ENCODE results near the gene KCNJ14. TPM values are rescaled to one million over a fixed set of nuclear protein-coding genes. Genes with fewer than 3 reads are reported as not detected.

KCNJ14 gene
- total RNA-seq, 1 experiment from 2014 or later, result 1.4 TPM

GRCh38 chr19:48444936-48445200 is 10.5 kb upstream of the KCNJ14 start:
- Histone ChIP-seq H3F3A (ENCODE audit: low read length, unreplicated experiment) (no peaks in the 10 kb centered on the region), H2AFZ (ENCODE audit: low read length) (peak overlapping the region; percentile 83), H3K27me3 (ENCODE audit: low read length) (no peaks in the 10 kb centered on the region), H3K79me2 (ENCODE audit: low read length) (peaks cover 30% of the 10 kb centered on the region), H4K20me1 (ENCODE audit: low read length) (no peaks in the 10 kb centered on the region), H3K9me3 (ENCODE audit: low read length) (no peaks in the 10 kb centered on the region), H3K4me3 (ENCODE audit: low read length) (peak overlapping the region; percentile 87), H3K9ac (ENCODE audit: low read length) (peak overlapping the region; percentile 97; the same call in 1 of the 2 replicates), H3K4me2 (ENCODE audit: low read length) (peak overlapping the region; percentile 99), H3K9me2 (replicated peaks; ENCODE audit: low read length) (no peaks in the 10 kb centered on the region), H3K27ac (ENCODE audit: low read length) (no peak overlapping the region), H3K36me3 (ENCODE audit: low read depth, low read length) (peaks cover 17% of the 10 kb centered on the region), H3K4me1 (ENCODE audit: insufficient read depth, low read length) (peaks cover 18% of the 10 kb centered on the region)
- TF ChIP-seq, protein P1, sequence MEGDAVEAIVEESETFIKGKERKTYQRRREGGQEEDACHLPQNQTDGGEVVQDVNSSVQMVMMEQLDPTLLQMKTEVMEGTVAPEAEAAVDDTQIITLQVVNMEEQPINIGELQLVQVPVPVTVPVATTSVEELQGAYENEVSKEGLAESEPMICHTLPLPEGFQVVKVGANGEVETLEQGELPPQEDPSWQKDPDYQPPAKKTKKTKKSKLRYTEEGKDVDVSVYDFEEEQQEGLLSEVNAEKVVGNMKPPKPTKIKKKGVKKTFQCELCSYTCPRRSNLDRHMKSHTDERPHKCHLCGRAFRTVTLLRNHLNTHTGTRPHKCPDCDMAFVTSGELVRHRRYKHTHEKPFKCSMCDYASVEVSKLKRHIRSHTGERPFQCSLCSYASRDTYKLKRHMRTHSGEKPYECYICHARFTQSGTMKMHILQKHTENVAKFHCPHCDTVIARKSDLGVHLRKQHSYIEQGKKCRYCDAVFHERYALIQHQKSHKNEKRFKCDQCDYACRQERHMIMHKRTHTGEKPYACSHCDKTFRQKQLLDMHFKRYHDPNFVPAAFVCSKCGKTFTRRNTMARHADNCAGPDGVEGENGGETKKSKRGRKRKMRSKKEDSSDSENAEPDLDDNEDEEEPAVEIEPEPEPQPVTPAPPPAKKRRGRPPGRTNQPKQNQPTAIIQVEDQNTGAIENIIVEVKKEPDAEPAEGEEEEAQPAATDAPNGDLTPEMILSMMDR (conservative IDR thresholded peaks at IDR 0.05; ENCODE audit: low read depth, low read length), result no peak
- TF ChIP-seq EZH2 (IDR thresholded peaks at IDR 0.05; ENCODE audit: low read length, unreplicated experiment) (no peak), EZH2phosphoT487 (IDR thresholded peaks at IDR 0.05; ENCODE audit: borderline replicate concordance, low read length) (no peak)
- POLR2A ChIA-PET (ENCODE audit: unreplicated experiment), result no interaction called here
- intact Hi-C loops (cut with micrococcal nuclease), result loop anchor here (5.0 kb wide), 1 partner anchor 53 kb away; the partner anchor contains the start of genes GRIN2D and KDELR1
- BruUV-seq (replicated peaks), result no TSS peak
- ATAC-seq, result no peak
- CTCF ChIA-PET, result interaction anchor here (1.5 kb wide), 1 partner anchor 139 kb away, joined by 6 read pairs; no protein-coding TSS in a partner anchor
- DNase-seq, result no peak

- peak overlapping the region; percentile 97 for H3K9ac ChIP-seq (ENCODE audit: low read length)
- H2AFZ ChIP-seq (ENCODE audit: low read length), result peak overlapping the region; percentile 83
- H3K27me3 ChIP-seq (ENCODE audit: low read length), result no peaks in the 10 kb centered on the region
- BruUV-seq (replicated peaks), result TSS peak; percentile 78
- ChIA-PET CTCF (interaction anchor here (1.5 kb wide), 1 partner anchor 139 kb away, joined by 6 read pairs; no protein-coding TSS in a partner anchor), POLR2A (ENCODE audit: unreplicated experiment) (no interaction called here)
- H3K9me2 ChIP-seq (replicated peaks; ENCODE audit: low read length), result no peaks in the 10 kb centered on the region
- intact Hi-C loops (cut with micrococcal nuclease), result loop anchor here (5.0 kb wide), 1 partner anchor 53 kb away; the partner anchor contains the start of genes GRIN2D and KDELR1
- H3K36me3 ChIP-seq (ENCODE audit: low read depth, low read length), result peaks cover 19% of the 10 kb centered on the region
- H3K79me2 ChIP-seq (ENCODE audit: low read length), result peaks cover 30% of the 10 kb centered on the region
- no peak overlapping the region for H3K27ac ChIP-seq (ENCODE audit: low read length)
- H3K4me3 ChIP-seq (ENCODE audit: low read length), result peak overlapping the region; percentile 87
- DNase-seq (peak; percentile 61), ATAC-seq (peak; percentile 81)
- H4K20me1 ChIP-seq (ENCODE audit: low read length), result no peaks in the 10 kb centered on the region
- TF ChIP-seq EZH2phosphoT487 (IDR thresholded peaks at IDR 0.05; ENCODE audit: borderline replicate concordance, low read length), result no peak
- TF ChIP-seq, protein P1 (conservative IDR thresholded peaks at IDR 0.05; ENCODE audit: low read depth, low read length), result peak; percentile 58
- no peak for TF ChIP-seq EZH2 (IDR thresholded peaks at IDR 0.05; ENCODE audit: low read length, unreplicated experiment)
- H3K9me3 ChIP-seq (ENCODE audit: low read length), result no peaks in the 10 kb centered on the region
- no peaks in the 10 kb centered on the region for H3F3A ChIP-seq (ENCODE audit: low read length, unreplicated experiment)
- peaks cover 18% of the 10 kb centered on the region for H3K4me1 ChIP-seq (ENCODE audit: insufficient read depth, low read length)
- H3K4me2 ChIP-seq (ENCODE audit: low read length), result peak overlapping the region; percentile 99
These were observed 10.1 kb upstream of the KCNJ14 start for GRCh38 chr19:48445256-48445605.

Data from PC-3 (cell line).